ACC112 (cell line): ENCODE measurements around the gene MAP6D1.
"Not testable (repeated sequence)": the region's sequence is repeated elsewhere in the genome, so short reads cannot be mapped to it uniquely, and the experiment has no call there.

Experiments
- H2AFZ ChIP-seq: fragments of 200-600 bp; sonication (generic); one replicate; pipeline ENCODE4 v1.6.0; 2017; ENCODE audit warnings: antibody characterized with exemption, low read length; ENCODE audit not compliant: unreplicated experiment
- H3K27ac ChIP-seq: fragments of 200-600 bp; sonication (generic); 2 replicates; pipeline ENCODE4 v1.5.1; 2014; ENCODE audit warnings: low read depth, mild to moderate bottlenecking, antibody characterized with exemption, low read length, moderate library complexity
- H3K27me3 ChIP-seq: fragments of 200-600 bp; sonication (generic); 2 replicates; pipeline ENCODE4 v1.6.1; 2014; ENCODE audit warnings: mild to moderate bottlenecking, antibody characterized with exemption, low read length, moderate library complexity, mixed read lengths; ENCODE audit not compliant: insufficient read depth
- H3K36me3 ChIP-seq: fragments of 200-600 bp; sonication (generic); 2 replicates; pipeline ENCODE4 v1.6.1; 2016; ENCODE audit warnings: mild to moderate bottlenecking, antibody characterized with exemption, low read length, moderate library complexity, mixed read lengths; ENCODE audit not compliant: insufficient read depth
- H3K4me1 ChIP-seq: fragments of 200-600 bp; sonication (generic); one replicate; pipeline ENCODE4 v1.6.1; 2016; ENCODE audit warnings: low read length, mixed read lengths; ENCODE audit not compliant: insufficient read depth, unreplicated experiment, control insufficient read depth
- H3K4me3 ChIP-seq: fragments of 200-600 bp; sonication (generic); 2 replicates; pipeline ENCODE4 v1.5.1; 2014; ENCODE audit warnings: mild to moderate bottlenecking, low read depth, low read length
- H3K79me2 ChIP-seq: fragments of 200-600 bp; sonication (generic); one replicate; pipeline ENCODE4 v1.6.0; 2016; ENCODE audit warnings: low read length; ENCODE audit not compliant: control insufficient read depth, unreplicated experiment, insufficient read depth

Gene MAP6D1

DNA sequence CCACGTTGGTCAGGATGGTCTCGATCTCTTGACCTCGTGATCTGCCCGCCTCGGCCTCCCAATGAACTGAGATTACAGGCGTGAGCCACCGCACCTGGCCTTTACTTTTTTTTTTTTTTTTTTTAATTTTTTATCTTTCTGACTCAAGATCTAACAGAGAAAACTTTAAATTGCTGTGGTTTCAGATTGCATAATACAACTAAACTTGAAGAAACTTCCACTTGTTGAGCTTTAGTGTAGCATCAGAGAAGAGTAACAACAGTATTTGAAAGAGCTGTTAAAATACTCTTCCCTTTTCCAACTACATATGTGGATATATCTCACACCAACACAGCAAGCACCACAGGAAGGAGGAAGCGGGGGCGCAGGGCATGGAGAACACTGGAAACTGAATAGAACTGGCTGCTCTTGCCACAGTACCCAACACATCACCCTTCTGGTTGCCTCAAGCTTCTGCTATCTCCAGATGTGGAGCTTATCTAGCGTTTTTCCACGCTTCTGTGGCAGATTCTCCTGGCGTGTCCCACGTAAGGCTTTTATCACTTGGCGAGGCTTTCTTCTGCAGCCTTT lies 45.4 kb downstream of the MAP6D1 start:
- H2AFZ ChIP-seq, result no peak overlapping the region
- peaks cover 54% of the 10 kb centered on the region for H3K36me3 ChIP-seq
- H3K27me3 ChIP-seq, result no peaks in the 10 kb centered on the region
- H3K4me3 ChIP-seq, result no peak overlapping the region
- no peak overlapping the region for H3K27ac ChIP-seq
- H3K79me2 ChIP-seq, result peaks cover 16% of the 10 kb centered on the region
- peaks cover 29% of the 10 kb centered on the region for H3K4me1 ChIP-seq

DNA sequence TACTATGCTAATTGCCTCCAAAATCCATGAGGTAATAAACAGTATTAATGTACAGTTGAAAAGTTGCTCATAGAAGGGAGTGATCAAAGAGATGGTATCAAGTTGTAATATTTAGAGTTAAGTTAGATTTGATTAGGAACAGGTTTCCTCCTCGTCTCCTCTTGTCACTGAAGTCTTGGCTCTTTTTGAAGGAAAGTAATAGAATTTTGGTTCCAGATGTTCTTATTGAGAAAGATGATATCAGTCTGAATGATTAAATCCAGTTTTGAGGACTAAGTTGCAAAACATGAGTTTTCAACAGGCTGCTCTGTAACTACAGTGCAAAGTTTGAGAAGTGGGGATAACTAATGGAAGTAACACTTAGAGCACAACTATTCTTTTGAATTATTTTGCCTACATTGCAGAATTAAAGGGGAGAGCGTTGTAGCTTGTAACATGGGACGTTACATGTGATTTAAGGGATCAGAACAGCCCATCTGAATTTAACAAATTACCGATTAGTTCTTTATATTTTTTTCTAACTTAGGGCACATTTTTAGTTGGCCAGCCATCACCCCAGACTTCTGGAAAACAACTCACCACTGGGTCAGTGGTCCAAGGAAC lies 48.3 kb downstream of the MAP6D1 start:
- Histone ChIP-seq H3K36me3 (peaks cover 58% of the 10 kb centered on the region), H2AFZ (no peak overlapping the region), H3K79me2 (peaks cover 2% of the 10 kb centered on the region), H3K27me3 (no peaks in the 10 kb centered on the region), H3K27ac (no peak overlapping the region), H3K4me1 (peaks cover 29% of the 10 kb centered on the region), H3K4me3 (no peak overlapping the region)

DNA sequence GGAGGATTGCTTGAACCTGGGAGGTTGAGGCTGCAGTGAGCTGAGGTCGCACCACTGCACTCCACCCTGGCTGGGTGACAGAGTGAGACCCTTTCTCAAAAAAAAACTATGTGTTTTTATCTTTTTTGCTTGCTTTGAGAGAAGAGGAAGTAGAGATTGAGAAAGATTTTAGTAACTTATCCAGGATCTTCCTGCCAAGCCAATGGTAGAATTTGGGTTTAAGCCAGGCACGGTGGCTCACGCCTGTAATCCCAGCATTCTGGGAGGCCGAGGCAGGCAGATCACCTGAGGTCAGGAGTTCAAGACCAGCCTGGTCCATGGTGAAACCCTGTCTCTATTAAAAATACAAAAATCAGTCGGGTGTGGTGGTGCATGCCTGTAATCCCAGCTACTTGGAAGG lies 48.9 kb downstream of the MAP6D1 start:
- H3K79me2 ChIP-seq, H2AFZ ChIP-seq, H3K27me3 ChIP-seq, H3K27ac ChIP-seq, H3K4me3 ChIP-seq: not testable (repeated sequence)
- Histone ChIP-seq H3K36me3 (peaks cover 55% of the 10 kb centered on the region), H3K4me1 (peaks cover 29% of the 10 kb centered on the region)

DNA sequence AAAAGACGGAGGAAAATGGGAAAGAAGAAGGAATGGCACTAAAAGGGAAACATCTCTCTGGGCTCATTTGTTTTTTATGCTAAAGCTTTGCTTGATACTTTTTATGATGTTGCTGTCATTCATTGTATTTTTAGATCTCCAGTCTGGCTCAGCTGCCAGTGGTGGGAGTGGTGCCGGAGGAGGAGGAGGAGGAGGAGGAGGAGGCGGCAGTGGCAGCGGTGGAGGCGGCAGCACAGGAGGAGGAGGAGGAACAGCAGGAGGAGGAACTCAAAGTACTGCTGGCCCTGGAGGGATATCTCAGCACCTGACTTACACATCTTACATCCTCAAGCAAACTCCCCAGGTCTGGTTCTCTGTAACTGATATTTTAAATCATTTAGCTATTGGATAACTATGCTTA lies 49.6 kb downstream of the MAP6D1 start:
- Histone ChIP-seq H2AFZ (no peak overlapping the region), H3K27ac (peak overlapping the region; percentile 5; the same call in 1 of the 2 replicates), H3K79me2 (no peaks in the 10 kb centered on the region), H3K27me3 (no peaks in the 10 kb centered on the region), H3K4me1 (peaks cover 29% of the 10 kb centered on the region), H3K36me3 (peaks cover 50% of the 10 kb centered on the region), H3K4me3 (no peak overlapping the region)

DNA sequence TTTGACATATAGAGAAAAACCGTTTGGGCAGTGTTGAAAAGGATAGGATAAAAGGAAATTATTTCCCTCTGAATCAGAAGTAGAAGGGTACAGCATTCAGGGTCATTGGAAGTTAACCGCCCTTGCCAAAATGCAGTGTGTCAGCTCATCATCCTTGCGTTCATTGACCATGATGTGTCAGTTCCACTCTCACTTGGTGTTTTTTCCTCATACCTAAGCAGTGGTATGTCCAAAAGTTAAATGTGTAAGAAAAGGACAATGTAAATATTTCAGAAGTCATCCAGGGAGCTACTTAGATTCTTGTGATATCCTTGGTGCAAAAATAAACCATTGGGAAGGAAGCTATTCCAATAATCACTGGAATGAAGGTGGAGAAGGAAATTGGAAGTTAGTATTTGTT lies 50.7 kb downstream of the MAP6D1 start:
- no peak overlapping the region for H2AFZ ChIP-seq
- no peak overlapping the region for H3K4me3 ChIP-seq
- H3K27me3 ChIP-seq, result no peaks in the 10 kb centered on the region
- peaks cover 43% of the 10 kb centered on the region for H3K36me3 ChIP-seq
- H3K27ac ChIP-seq, result peak overlapping the region; percentile 62
- no peaks in the 10 kb centered on the region for H3K79me2 ChIP-seq
- H3K4me1 ChIP-seq, result peaks cover 29% of the 10 kb centered on the region

DNA sequence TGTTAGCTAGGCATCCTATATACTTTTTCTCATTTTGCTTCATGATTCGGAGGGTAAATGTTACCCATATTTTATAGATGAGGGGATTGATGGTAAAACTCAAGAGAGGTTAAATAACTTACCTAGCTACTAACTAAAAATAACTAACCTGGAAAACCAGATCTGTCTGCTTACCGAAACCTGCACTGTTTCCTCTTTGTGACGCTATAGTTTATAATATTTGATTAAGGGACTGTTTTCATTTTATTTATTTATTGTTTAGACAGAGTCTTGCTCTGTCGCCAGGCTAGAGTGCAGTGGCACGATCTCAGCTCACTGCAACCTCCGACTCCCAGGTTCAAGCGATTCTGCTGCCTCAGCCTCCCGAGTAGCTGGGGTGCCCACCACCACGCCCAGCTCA lies 55.9 kb downstream of the MAP6D1 start:
- H3K27ac ChIP-seq, result no peak overlapping the region
- H3K4me1 ChIP-seq, result peaks cover 31% of the 10 kb centered on the region
- H3K79me2 ChIP-seq, result peaks cover 3% of the 10 kb centered on the region
- no peaks in the 10 kb centered on the region for H3K27me3 ChIP-seq
- no peak overlapping the region for H2AFZ ChIP-seq
- H3K36me3 ChIP-seq, result peaks cover 34% of the 10 kb centered on the region
- no peak overlapping the region for H3K4me3 ChIP-seq

DNA sequence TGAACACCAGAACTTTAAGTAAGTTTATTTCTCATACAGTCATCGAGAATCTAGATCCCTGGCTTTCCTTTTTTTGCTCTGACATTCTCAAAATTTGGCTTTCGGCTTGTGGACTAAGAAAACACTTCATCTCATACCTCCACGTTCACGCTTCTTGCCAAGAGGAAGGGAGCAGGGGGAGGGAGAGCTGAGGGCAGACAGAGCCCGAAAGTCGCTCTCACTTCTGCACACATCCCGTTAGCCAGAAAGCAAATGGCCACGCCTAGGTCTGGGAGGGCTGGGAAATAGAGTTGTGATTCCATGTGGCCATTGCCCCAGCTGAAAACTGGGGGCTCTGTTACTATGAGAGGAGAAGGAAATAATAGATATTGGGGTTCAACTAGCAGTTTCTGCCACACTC lies 57.3 kb downstream of the MAP6D1 start:
- H3K79me2 ChIP-seq, result peaks cover 3% of the 10 kb centered on the region
- H2AFZ ChIP-seq, result no peak overlapping the region
- H3K27ac ChIP-seq, result no peak overlapping the region
- H3K4me1 ChIP-seq, result peaks cover 23% of the 10 kb centered on the region
- no peaks in the 10 kb centered on the region for H3K27me3 ChIP-seq
- peaks cover 29% of the 10 kb centered on the region for H3K36me3 ChIP-seq
- no peak overlapping the region for H3K4me3 ChIP-seq

DNA sequence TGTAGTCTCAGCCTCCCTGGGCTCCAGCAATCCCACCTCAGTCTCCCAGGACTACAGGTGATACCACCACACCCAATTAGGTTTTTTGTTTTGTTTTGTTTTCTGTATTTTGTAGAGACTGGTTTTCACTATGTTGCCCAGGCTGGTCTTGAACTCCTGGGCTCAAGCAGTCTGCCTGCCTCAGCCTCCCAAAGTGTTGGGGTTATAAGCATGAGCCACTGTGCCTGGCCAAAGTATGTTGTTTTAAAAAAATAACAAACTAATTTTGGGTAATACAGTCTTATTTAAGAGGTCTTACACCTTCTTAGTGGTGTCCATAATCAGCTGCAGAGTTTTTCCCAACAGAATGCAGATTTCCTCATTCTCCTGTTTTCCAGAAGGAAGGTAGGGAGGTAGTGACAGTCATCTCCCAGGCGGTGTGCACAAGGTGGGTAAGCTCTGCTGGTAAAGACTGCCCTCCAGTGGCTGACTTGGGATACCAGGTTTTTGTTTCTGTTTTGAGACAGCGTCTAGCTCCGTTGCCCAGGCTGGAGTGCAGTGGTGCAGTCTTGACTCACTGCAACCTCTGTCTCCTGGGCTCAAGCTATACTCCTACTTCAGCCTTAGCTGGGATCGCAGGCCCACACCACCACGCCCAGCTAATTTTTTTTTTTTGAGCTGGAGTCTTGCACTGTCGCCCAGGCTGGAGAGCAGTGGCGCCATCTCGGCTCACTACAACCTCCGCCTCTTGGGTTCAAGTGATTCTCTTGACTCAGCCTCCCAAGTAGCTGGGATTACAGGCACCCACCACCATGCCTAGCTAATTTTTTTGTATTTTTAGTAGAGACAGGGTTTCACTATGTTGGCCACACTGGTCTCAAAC lies 58.4 kb downstream of the MAP6D1 start:
- H3K27me3 ChIP-seq, result no peaks in the 10 kb centered on the region
- H3K4me1 ChIP-seq, result peaks cover 23% of the 10 kb centered on the region
- H3K27ac ChIP-seq, result peak overlapping the region; percentile 88; the same call in 1 of the 2 replicates
- H2AFZ ChIP-seq, result no peak overlapping the region
- H3K36me3 ChIP-seq, result peaks cover 27% of the 10 kb centered on the region
- H3K4me3 ChIP-seq, result no peak overlapping the region
- H3K79me2 ChIP-seq, result peaks cover 3% of the 10 kb centered on the region

DNA sequence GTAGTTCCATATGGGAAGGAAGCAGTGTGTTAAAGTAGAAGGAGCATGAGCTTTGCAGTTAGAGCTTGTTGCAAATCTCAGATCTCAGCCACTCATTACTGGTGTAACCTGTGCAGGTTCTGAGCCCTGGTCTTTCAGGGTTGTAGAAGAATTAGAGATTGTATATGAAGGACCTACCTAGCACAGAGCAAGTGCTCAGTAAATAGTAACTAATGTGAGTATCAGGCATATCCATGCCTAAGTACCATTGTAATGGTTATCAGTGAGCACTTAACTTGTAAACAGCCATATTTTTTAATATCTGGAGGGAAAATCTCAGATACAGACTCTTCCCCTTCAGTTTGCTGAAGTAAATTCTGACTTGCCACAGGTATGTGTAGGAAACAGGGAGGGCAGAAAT lies 59.3 kb downstream of the MAP6D1 start:
- H3K79me2 ChIP-seq, result peaks cover 3% of the 10 kb centered on the region
- peaks cover 23% of the 10 kb centered on the region for H3K4me1 ChIP-seq
- peak overlapping the region; percentile 88 for H3K27ac ChIP-seq
- no peak overlapping the region for H3K4me3 ChIP-seq
- no peaks in the 10 kb centered on the region for H3K27me3 ChIP-seq
- peaks cover 36% of the 10 kb centered on the region for H3K36me3 ChIP-seq
- H2AFZ ChIP-seq, result no peak overlapping the region
